HEK293 (cell line): ENCODE data around the gene JAM2.

Source experiments
- CTCF ChIA-PET: fragments of 350-600 bp; formaldehyde crosslinking; extraction: SDS; loops from one replicate; lab custom pipeline; 2021; ENCODE audit warnings: antibody characterized with exemption; lab: Yijun Ruan, JAX
- POLR2A ChIA-PET: fragments of 300-600 bp; formaldehyde crosslinking; extraction: SDS; loops from one replicate; lab custom pipeline; 2020; ENCODE audit warnings: antibody characterized with exemption, inconsistent platforms; lab: Yijun Ruan, JAX
- H3K27ac ChIP-seq: fragments of 200-500 bp; sonication (Bioruptor generic); 2 replicates; pipeline ENCODE4 v1.5.1; 2014; ENCODE audit warnings: low read depth, low read length, control low read depth, inconsistent platforms; ENCODE audit errors: extremely low read depth
- H3K36me3 ChIP-seq, 2 experiments: fragments of 200-500 bp in 1 of 2; sonication (Bioruptor generic) in 1 of 2; 1 replicate in 1 of 2; 2 replicates in 1 of 2; pipeline ENCODE4 v1.5.1; 2014 to 2017; ENCODE audit warnings: inconsistent platforms in 2 of 2, low read length in 2 of 2; ENCODE audit not compliant: control insufficient read depth in 2 of 2, insufficient read depth in 1 of 2
- H3K4me1 ChIP-seq: fragments of 200-500 bp; sonication (Bioruptor generic); 2 replicates; pipeline ENCODE4 v1.5.1; 2014; ENCODE audit warnings: mild to moderate bottlenecking, low read length, inconsistent platforms; ENCODE audit not compliant: control insufficient read depth, insufficient read depth
- H3K4me3 ChIP-seq: 2 replicates; pipeline ENCODE4 v1.5.1; 2011; ENCODE audit warnings: low read depth, mild to moderate bottlenecking, control low read depth, low read length, moderate library complexity
- H3K9me3 ChIP-seq: fragments of 200-500 bp; sonication (Bioruptor generic); 2 replicates; pipeline ENCODE4 v1.5.1; 2014; ENCODE audit warnings: low read depth, low read length, inconsistent platforms; ENCODE audit not compliant: control insufficient read depth, insufficient read depth
- IKZF3 ChIP-seq: fragments of 450-650 bp; IDR thresholded peaks from 2 replicates; pipeline ENCODE4 v1.5.0; 2018; ENCODE audit warnings: missing biosample characterization, mild to moderate bottlenecking, missing genetic modification characterization, moderate library complexity
- MYNN ChIP-seq: fragments of 450-650 bp; formaldehyde crosslinking; IDR thresholded peaks from 2 replicates; pipeline ENCODE4 v1.5.1; 2016; ENCODE audit warnings: missing biosample characterization, missing genetic modification characterization, borderline replicate concordance
- SP2 ChIP-seq: fragments of 450-650 bp; formaldehyde crosslinking; IDR thresholded peaks from 2 replicates; pipeline ENCODE4 v1.5.1; 2016; ENCODE audit warnings: missing biosample characterization, missing genetic modification characterization
- YY2 ChIP-seq: fragments of 450-650 bp; formaldehyde crosslinking; IDR thresholded peaks from 2 replicates; pipeline ENCODE4 v1.5.1; 2016; ENCODE audit warnings: missing biosample characterization, missing genetic modification characterization
- ZFHX2 ChIP-seq: fragments of 450-650 bp; formaldehyde crosslinking; conservative IDR thresholded peaks from 2 replicates; pipeline ENCODE4 v1.5.1; 2016; ENCODE audit warnings: missing biosample characterization, missing genetic modification characterization
- ZNF211 ChIP-seq: fragments of 450-650 bp; formaldehyde crosslinking; IDR thresholded peaks from 2 replicates; pipeline ENCODE4 v1.5.1; 2016; ENCODE audit warnings: low read depth, missing biosample characterization, missing genetic modification characterization
- ZNF37A ChIP-seq: fragments of 450-650 bp; IDR thresholded peaks from 2 replicates; pipeline ENCODE4 v1.5.1; 2018; ENCODE audit warnings: missing biosample characterization, missing genetic modification characterization
- ZNF416 ChIP-seq: fragments of 450-650 bp; formaldehyde crosslinking; IDR thresholded peaks from 2 replicates; pipeline ENCODE4 v1.5.1; 2016; ENCODE audit warnings: missing biosample characterization, missing genetic modification characterization
- ZNF48 ChIP-seq: fragments of 450-650 bp; formaldehyde crosslinking; IDR thresholded peaks from 2 replicates; pipeline ENCODE4 v1.5.1; 2016; ENCODE audit warnings: missing biosample characterization, missing genetic modification characterization
- ZNF521 ChIP-seq: fragments of 450-650 bp; formaldehyde crosslinking; IDR thresholded peaks from 2 replicates; pipeline ENCODE4 v1.5.1; 2017; ENCODE audit warnings: missing biosample characterization, mild to moderate bottlenecking, missing genetic modification characterization
- ZNF544 ChIP-seq: fragments of 450-650 bp; formaldehyde crosslinking; IDR thresholded peaks from 2 replicates; pipeline ENCODE4 v1.5.0; 2017; ENCODE audit warnings: missing biosample characterization, missing genetic modification characterization
- ZNF629 ChIP-seq: fragments of 450-650 bp; formaldehyde crosslinking; IDR thresholded peaks from 2 replicates; pipeline ENCODE4 v1.5.1; 2017; ENCODE audit warnings: missing biosample characterization, missing genetic modification characterization
- ZNF660 ChIP-seq: fragments of 450-650 bp; IDR thresholded peaks from 2 replicates; pipeline ENCODE4 v1.5.1; 2018; ENCODE audit warnings: missing biosample characterization, mild to moderate bottlenecking, missing genetic modification characterization
- ZNF677 ChIP-seq: fragments of 450-650 bp; IDR thresholded peaks from 2 replicates; pipeline ENCODE4 v1.5.0; 2018; ENCODE audit warnings: missing biosample characterization, mild to moderate bottlenecking, missing genetic modification characterization, moderate library complexity
- TF ChIP-seq, protein P1 (sequence below): fragments of 450-650 bp; formaldehyde crosslinking; IDR thresholded peaks from 2 replicates; pipeline ENCODE4 v1.5.1; 2016; ENCODE audit warnings: missing biosample characterization, missing genetic modification characterization
- TF ChIP-seq, protein P2 (sequence below): fragments of 450-650 bp; IDR thresholded peaks from 2 replicates; pipeline ENCODE4 v1.5.1; 2018; ENCODE audit warnings: missing biosample characterization, mild to moderate bottlenecking, missing genetic modification characterization
- TF ChIP-seq, protein P3 (sequence below): fragments of 450-650 bp; formaldehyde crosslinking; IDR thresholded peaks from 2 replicates; pipeline ENCODE4 v1.5.1; 2016; ENCODE audit warnings: missing biosample characterization, missing genetic modification characterization

Gene JAM2

DNA sequence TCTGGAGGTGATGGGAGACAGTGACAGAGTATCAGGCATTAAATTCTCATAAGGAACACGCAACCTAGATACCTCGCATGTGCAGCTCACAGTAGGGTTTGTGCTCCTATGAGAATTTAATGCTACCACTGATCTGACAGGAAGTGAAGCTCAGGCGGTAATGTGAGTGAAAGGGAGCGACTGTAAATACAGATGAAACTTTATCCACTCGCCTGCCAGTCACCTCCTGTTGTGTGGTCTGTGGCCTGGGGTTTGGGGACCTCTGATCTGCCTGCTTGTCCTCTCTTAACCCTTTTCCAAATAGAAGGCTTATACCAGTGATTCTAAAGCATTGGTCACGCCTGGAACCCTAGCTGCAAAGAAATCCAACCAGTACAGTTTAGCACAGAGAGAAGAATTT is 111.0 kb downstream of the JAM2 start:
- no peak overlapping the region for H3K4me3 ChIP-seq
- TF ChIP-seq ZNF521 (tag by site-specific recombination) = no peak
- TF ChIP-seq, protein P1, sequence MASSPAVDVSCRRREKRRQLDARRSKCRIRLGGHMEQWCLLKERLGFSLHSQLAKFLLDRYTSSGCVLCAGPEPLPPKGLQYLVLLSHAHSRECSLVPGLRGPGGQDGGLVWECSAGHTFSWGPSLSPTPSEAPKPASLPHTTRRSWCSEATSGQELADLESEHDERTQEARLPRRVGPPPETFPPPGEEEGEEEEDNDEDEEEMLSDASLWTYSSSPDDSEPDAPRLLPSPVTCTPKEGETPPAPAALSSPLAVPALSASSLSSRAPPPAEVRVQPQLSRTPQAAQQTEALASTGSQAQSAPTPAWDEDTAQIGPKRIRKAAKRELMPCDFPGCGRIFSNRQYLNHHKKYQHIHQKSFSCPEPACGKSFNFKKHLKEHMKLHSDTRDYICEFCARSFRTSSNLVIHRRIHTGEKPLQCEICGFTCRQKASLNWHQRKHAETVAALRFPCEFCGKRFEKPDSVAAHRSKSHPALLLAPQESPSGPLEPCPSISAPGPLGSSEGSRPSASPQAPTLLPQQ (tag by site-specific recombination) = no peak
- no peak for TF ChIP-seq ZNF48 (tag by site-specific recombination)
- TF ChIP-seq YY2 (tag by site-specific recombination) = no peak
- no peak for TF ChIP-seq ZNF416 (tag by site-specific recombination)
- no peak for TF ChIP-seq ZNF37A (tag by site-specific recombination)
- no peak for TF ChIP-seq ZNF544 (tag by site-specific recombination)
- ChIA-PET CTCF (interaction anchor here (1.2 kb wide), 1 partner anchor 30 kb away, joined by 3 read pairs; no protein-coding TSS in a partner anchor), POLR2A (no interaction called here)
- H3K27ac ChIP-seq = no peak overlapping the region
- H3K4me1 ChIP-seq = no peaks in the 10 kb centered on the region
- no peaks in the 10 kb centered on the region for H3K9me3 ChIP-seq
- peaks cover 51 to 62% of the 10 kb centered on the region in 2 experiments for H3K36me3 ChIP-seq

DNA sequence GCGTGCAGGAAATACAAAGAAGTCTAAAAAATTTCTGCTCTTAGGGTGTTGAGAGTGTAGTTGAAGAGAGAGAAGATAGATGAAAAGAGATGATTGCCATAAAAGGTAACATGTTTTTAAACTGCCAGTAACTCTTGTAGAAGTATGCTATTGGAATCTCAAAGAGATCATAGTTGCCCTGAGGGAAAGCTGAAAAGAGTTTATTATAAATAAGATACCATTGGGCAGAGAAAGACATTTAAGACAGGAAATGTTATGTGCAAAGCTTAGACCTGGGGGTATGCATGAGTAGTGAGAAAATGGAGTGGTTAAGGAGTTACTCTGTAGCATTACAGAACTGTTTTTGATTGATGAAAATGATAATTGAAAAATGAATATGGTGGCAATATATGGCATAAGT is 113.4 kb downstream of the JAM2 start:
- Histone ChIP-seq H3K4me3 (no peak overlapping the region), H3K36me3 (peaks cover 36 to 56% of the 10 kb centered on the region in 2 experiments), H3K4me1 (no peaks in the 10 kb centered on the region), H3K9me3 (no peaks in the 10 kb centered on the region), H3K27ac (no peak overlapping the region)
- TF ChIP-seq MYNN (tag by site-specific recombination) = no peak
- no peak for TF ChIP-seq IKZF3
- TF ChIP-seq, protein P2, sequence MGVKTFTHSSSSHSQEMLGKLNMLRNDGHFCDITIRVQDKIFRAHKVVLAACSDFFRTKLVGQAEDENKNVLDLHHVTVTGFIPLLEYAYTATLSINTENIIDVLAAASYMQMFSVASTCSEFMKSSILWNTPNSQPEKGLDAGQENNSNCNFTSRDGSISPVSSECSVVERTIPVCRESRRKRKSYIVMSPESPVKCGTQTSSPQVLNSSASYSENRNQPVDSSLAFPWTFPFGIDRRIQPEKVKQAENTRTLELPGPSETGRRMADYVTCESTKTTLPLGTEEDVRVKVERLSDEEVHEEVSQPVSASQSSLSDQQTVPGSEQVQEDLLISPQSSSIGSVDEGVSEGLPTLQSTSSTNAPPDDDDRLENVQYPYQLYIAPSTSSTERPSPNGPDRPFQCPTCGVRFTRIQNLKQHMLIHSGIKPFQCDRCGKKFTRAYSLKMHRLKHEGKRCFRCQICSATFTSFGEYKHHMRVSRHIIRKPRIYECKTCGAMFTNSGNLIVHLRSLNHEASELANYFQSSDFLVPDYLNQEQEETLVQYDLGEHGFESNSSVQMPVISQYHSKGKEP (tag by site-specific recombination) = no peak
- TF ChIP-seq ZNF677 (tag by site-specific recombination) = no peak
- TF ChIP-seq, protein P3, sequence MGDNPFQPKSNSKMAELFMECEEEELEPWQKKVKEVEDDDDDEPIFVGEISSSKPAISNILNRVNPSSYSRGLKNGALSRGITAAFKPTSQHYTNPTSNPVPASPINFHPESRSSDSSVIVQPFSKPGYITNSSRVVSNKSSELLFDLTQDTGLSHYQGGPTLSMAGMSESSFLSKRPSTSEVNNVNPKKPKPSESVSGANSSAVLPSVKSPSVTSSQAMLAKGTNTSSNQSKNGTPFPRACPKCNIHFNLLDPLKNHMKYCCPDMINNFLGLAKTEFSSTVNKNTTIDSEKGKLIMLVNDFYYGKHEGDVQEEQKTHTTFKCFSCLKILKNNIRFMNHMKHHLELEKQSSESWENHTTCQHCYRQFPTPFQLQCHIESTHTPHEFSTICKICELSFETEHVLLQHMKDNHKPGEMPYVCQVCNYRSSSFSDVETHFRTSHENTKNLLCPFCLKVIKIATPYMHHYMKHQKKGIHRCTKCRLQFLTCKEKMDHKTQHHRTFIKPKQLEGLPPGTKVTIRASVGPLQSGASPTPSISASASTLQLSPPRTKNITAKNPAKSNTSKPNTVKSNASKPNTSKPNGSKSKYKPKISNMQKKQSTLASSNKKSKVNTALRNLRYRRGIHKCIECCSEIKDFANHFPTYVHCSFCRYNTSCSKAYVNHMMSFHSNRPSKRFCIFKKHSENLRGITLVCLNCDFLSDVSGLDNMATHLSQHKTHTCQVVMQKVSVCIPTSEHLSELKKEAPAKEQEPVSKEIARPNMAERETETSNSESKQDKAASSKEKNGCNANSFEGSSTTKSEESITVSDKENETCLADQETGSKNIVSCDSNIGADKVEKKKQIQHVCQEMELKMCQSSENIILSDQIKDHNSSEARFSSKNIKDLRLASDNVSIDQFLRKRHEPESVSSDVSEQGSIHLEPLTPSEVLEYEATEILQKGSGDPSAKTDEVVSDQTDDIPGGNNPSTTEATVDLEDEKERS (tag by site-specific recombination) = no peak
- TF ChIP-seq ZFHX2 (tag by site-specific recombination) = no peak
- no peak for TF ChIP-seq ZNF629 (tag by site-specific recombination)
- TF ChIP-seq ZNF660 (tag by site-specific recombination) = no peak
- no peak for TF ChIP-seq ZNF211 (tag by site-specific recombination)
- no peak for TF ChIP-seq SP2 (tag by site-specific recombination)
- ChIA-PET CTCF (interaction anchor here (0.6 to 1.8 kb wide), 4 partner anchors 49 to 823 kb away, joined by 3 to 6 read pairs (median 4); no protein-coding TSS in a partner anchor), POLR2A (no interaction called here)
